Stimulated activated CD8-positive, alpha-beta memory T cell treated with anti-CD3 and anti-CD28 coated beads, Interleukin-7, amount 100 ng/mL, for 48 hours (primary cell): ENCODE measurements around the gene COBLL1.
"Not testable (repeated sequence)": the region's sequence is repeated elsewhere in the genome, so short reads cannot be mapped to it uniquely, and the experiment has no call there.

Experiments used
- DNase-seq, 2 donors: peaks; one replicate each; pipeline ENCODE4 v3.0.0-alpha.2; 2020; ENCODE audit warnings: low read depth in 1 of 2; ENCODE audit errors: extremely low read depth in 1 of 2

COBLL1 gene

GRCh38 chr2:164719996-164720941 lies 121.4 kb downstream of the COBLL1 start:
- no peak for DNase-seq

GRCh38 chr2:164717000-164717803 lies 124.4 kb downstream of the COBLL1 start:
- no peak for DNase-seq

- no peak for DNase-seq
Observed at GRCh38 chr2:164714471-164714870, 127.2 kb downstream of the COBLL1 start.

- DNase-seq = no peak
Observed at GRCh38 chr2:164711766-164712138, 129.9 kb downstream of the COBLL1 start.

- no peak for DNase-seq
Observed at GRCh38 chr2:164710837-164711765, 130.5 kb downstream of the COBLL1 start.

- DNase-seq = not testable (repeated sequence)
Observed at GRCh38 chr2:164710252-164710836, 131.3 kb downstream of the COBLL1 start.

GRCh38 chr2:164706522-164706921 lies 135.1 kb downstream of the COBLL1 start:
- no peak for DNase-seq

- no peak for DNase-seq
Observed at GRCh38 chr2:164705412-164706167, 136.0 kb downstream of the COBLL1 start.

GRCh38 chr2:164703915-164704706 lies 137.5 kb downstream of the COBLL1 start:
- DNase-seq = no peak

GRCh38 chr2:164701565-164701964 lies 140.1 kb downstream of the COBLL1 start:
- DNase-seq = no peak

GRCh38 chr2:164700390-164700789 lies 141.2 kb downstream of the COBLL1 start:
- no peak for DNase-seq

GRCh38 chr2:164697688-164698461 lies 143.7 kb downstream of the COBLL1 start:
- no peak for DNase-seq

- no peak for DNase-seq
Observed at GRCh38 chr2:164696634-164697033, 145.0 kb downstream of the COBLL1 start.

GRCh38 chr2:164694275-164694695 lies 147.3 kb downstream of the COBLL1 start:
- no peak for DNase-seq

GRCh38 chr2:164693834-164694233 lies 147.8 kb downstream of the COBLL1 start:
- no peak for DNase-seq

- no peak for DNase-seq
Observed at GRCh38 chr2:164693390-164693789, 148.2 kb downstream of the COBLL1 start.

GRCh38 chr2:164692958-164693357 lies 148.7 kb downstream of the COBLL1 start:
- no peak for DNase-seq

- no peak for DNase-seq
Observed at GRCh38 chr2:164692114-164692513, 149.5 kb downstream of the COBLL1 start.
